Stimulated activated CD8-positive, alpha-beta memory T cell treated with anti-CD3 and anti-CD28 coated beads, Interleukin-12 subunit alpha, Interleukin-12 subunit beta, amount 100 ng/mL, for 4 hours (primary cell): ENCODE data around the gene GNGT1.

ENCODE experiments used
- DNase-seq: peaks from one replicate; pipeline ENCODE4 v3.0.0-alpha.2; 2020; ENCODE audit warnings: low read depth

Gene GNGT1

GRCh38 chr7:93906267-93906666, at the start of gene GNGT1:
GNGT1 (plus strand) TSS chr7:93906567; CDS start chr7:93906747, 180 bp downstream.
- DNase-seq: no peak

GRCh38 chr7:93858857-93859256, 47.5 kb upstream of the GNGT1 start:
- no peak for DNase-seq

- no peak for DNase-seq
Observed at GRCh38 chr7:93860261-93860660, 46.1 kb upstream of the GNGT1 start.

- no peak for DNase-seq
Observed at GRCh38 chr7:93861325-93861949, 44.9 kb upstream of the GNGT1 start.

GRCh38 chr7:93862651-93863050, 43.7 kb upstream of the GNGT1 start:
- DNase-seq: no peak

- no peak for DNase-seq
Observed at GRCh38 chr7:93866886-93867285, 39.5 kb upstream of the GNGT1 start.

- no peak for DNase-seq
Observed at GRCh38 chr7:93873998-93874574, 32.3 kb upstream of the GNGT1 start.

GRCh38 chr7:93877742-93878141, 28.6 kb upstream of the GNGT1 start:
- DNase-seq: no peak

- DNase-seq: no peak
Observed at GRCh38 chr7:93879356-93879755, 27.0 kb upstream of the GNGT1 start.

- DNase-seq: no peak
Observed at GRCh38 chr7:93882468-93882867, 23.9 kb upstream of the GNGT1 start.

- no peak for DNase-seq
Observed at GRCh38 chr7:93883078-93883916, 23.1 kb upstream of the GNGT1 start.

GRCh38 chr7:93883917-93884345, 22.4 kb upstream of the GNGT1 start:
- DNase-seq: no peak

GRCh38 chr7:93884541-93884940, 21.8 kb upstream of the GNGT1 start:
- DNase-seq: no peak

GRCh38 chr7:93889261-93889660, 17.1 kb upstream of the GNGT1 start:
- no peak for DNase-seq

- DNase-seq: no peak
Observed at GRCh38 chr7:93890041-93890463, 16.3 kb upstream of the GNGT1 start.

GRCh38 chr7:93890464-93891068, 15.8 kb upstream of the GNGT1 start, which contains the start of gene TFPI2:
TFPI2 (minus strand) TSS chr7:93890753; CDS start chr7:93890678, 75 bp downstream.
- no peak for DNase-seq

GRCh38 chr7:93894426-93894825, 11.9 kb upstream of the GNGT1 start:
- no peak for DNase-seq

GRCh38 chr7:93894966-93895640, 11.3 kb upstream of the GNGT1 start:
- DNase-seq: no peak

- DNase-seq: no peak
Observed at GRCh38 chr7:93895859-93896600, 10.3 kb upstream of the GNGT1 start.

- no peak for DNase-seq
Observed at GRCh38 chr7:93897680-93898079, 8.7 kb upstream of the GNGT1 start.

- no peak for DNase-seq
Observed at GRCh38 chr7:93902777-93903423, 3.5 kb upstream of the GNGT1 start.
